GM19467 (cell line): ENCODE measurements around the gene MRTFA.
"Not testable (repeated sequence)": the region's sequence is repeated elsewhere in the genome, so short reads cannot be mapped to it uniquely, and the experiment has no call there.

ENCODE experiments used
- ATAC-seq: cut with Tn5 transposase; IDR thresholded peaks from one replicate; pipeline ENCODE4 v1.9.1; 2021; ENCODE audit warnings: mild to moderate bottlenecking, moderate library complexity; ENCODE audit not compliant: unreplicated experiment

Gene MRTFA

GRCh38 chr22:40526960-40527359, 109.6 kb downstream of the MRTFA start:
- no peak for ATAC-seq

- ATAC-seq, result no peak
Measured at GRCh38 chr22:40525250-40525884, 111.2 kb downstream of the MRTFA start.

GRCh38 chr22:40524392-40525249, 111.9 kb downstream of the MRTFA start:
- ATAC-seq, result no peak

- no peak for ATAC-seq
Measured at GRCh38 chr22:40522141-40522540, 114.4 kb downstream of the MRTFA start.

GRCh38 chr22:40521046-40521445, 115.5 kb downstream of the MRTFA start:
- no peak for ATAC-seq

GRCh38 chr22:40520562-40520961, 116.0 kb downstream of the MRTFA start:
- no peak for ATAC-seq

- no peak for ATAC-seq
Measured at GRCh38 chr22:40519948-40520331, 116.6 kb downstream of the MRTFA start.

- no peak for ATAC-seq
Measured at GRCh38 chr22:40519284-40519947, 117.1 kb downstream of the MRTFA start.

- ATAC-seq, result no peak
Measured at GRCh38 chr22:40518840-40519239, 117.7 kb downstream of the MRTFA start.

- ATAC-seq, result no peak
Measured at GRCh38 chr22:40517631-40518030, 118.9 kb downstream of the MRTFA start.

GRCh38 chr22:40516416-40516815, 120.1 kb downstream of the MRTFA start:
- ATAC-seq, result no peak

- ATAC-seq, result no peak
Measured at GRCh38 chr22:40512426-40513136, 123.9 kb downstream of the MRTFA start.

- no peak for ATAC-seq
Measured at GRCh38 chr22:40511604-40512003, 124.9 kb downstream of the MRTFA start.

- ATAC-seq, result no peak
Measured at GRCh38 chr22:40510631-40511364, 125.7 kb downstream of the MRTFA start.

GRCh38 chr22:40509401-40510134, 127.0 kb downstream of the MRTFA start:
- no peak for ATAC-seq

GRCh38 chr22:40508046-40508445, 128.5 kb downstream of the MRTFA start:
- ATAC-seq, result not testable (repeated sequence)

GRCh38 chr22:40507491-40507890, 129.0 kb downstream of the MRTFA start:
- no peak for ATAC-seq

GRCh38 chr22:40506762-40507161, 129.8 kb downstream of the MRTFA start:
- no peak for ATAC-seq

GRCh38 chr22:40504285-40505249, 132.0 kb downstream of the MRTFA start:
- no peak for ATAC-seq
